HG03457 (cell line): Measurements from ENCODE around the gene FGF19.
"Not testable (repeated sequence)": the region's sequence is repeated elsewhere in the genome, so short reads cannot be mapped to it uniquely, and the experiment has no call there.

Source experiments
- ATAC-seq: cut with Tn5 transposase; IDR thresholded peaks from one replicate; pipeline ENCODE4 v1.9.1; 2021; ENCODE audit warnings: moderate number of reproducible peaks; ENCODE audit not compliant: unreplicated experiment

The FGF19 gene

DNA sequence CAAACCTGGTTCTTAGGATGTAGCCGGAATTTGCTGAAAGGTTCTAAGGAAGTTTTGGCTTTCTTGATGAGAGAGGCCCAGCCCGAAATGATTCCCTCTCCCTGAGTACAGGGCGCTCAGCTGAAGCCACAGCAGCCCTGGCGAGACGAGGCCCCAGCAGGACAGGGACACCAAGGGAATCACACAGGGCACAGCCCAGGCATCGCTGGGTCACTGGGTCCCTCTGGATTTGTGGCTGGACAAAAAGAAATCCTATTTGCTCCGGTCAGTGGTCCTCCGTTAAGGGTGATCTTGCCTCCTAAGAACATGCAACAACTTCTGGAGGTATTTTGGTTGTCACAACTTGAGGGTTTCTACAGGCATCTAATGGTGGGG lies 6.4 kb downstream of the FGF19 start:
- ATAC-seq = no peak

DNA sequence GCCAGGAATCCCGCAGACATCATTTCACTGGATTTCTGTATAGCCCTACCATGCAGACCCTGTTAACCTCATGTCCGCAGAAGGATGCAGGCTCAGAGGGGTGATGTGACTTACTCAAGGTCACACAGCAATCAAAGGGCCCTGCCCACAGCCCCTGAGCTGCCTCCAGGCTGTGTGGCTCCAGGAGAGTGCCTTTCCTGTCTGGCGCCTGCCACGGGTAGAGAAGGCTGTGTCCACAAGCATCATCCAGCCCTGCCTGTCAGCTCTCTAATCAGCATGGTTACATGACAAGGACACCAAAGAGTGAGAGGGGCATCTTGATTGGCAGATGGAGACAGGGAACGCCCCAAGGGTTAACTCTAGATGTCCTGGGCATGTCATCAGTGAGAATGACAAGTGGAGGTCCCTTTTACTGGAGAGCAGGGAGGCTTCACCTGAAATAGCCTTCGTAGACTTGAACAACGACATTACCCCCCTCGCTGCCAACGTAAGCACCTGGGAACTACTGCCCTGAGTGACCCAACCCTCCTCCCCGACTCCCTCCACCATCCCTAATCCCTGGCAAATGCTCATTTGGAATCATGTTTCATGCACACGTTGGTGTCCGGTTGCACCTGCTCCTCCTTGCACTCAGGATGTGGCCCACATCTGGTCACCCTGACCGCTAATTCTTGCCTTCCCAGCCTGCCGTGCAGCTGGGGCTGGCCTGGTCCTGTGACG lies 6.9 kb downstream of the FGF19 start:
- ATAC-seq = no peak

GRCh38 chr11:69695995-69696394 lies 7.8 kb downstream of the FGF19 start:
- not testable (repeated sequence) for ATAC-seq

- no peak for ATAC-seq
Observed at GRCh38 chr11:69695581-69695980, 8.2 kb downstream of the FGF19 start.

- ATAC-seq = no peak
Observed at GRCh38 chr11:69694781-69695180, 9.0 kb downstream of the FGF19 start.

DNA sequence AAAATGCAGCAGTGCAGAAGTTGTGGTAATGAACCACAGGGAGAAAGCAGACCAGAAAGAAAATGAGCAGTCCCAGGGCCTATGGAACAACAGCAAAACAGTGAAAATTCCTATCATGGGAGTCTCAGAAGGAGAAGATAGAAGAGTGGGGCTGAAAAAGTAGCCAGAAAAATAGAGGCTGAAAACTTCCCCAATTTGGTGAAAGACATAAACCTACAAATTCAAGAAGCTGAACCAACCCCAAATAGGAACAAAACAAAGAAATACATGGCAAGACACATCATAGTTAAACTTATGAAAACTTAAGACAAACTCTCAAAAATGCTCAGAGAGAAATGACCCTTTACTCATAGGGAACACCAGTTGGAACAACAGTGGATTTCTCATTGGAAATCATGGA lies 11.4 kb downstream of the FGF19 start:
- ATAC-seq = no peak

DNA sequence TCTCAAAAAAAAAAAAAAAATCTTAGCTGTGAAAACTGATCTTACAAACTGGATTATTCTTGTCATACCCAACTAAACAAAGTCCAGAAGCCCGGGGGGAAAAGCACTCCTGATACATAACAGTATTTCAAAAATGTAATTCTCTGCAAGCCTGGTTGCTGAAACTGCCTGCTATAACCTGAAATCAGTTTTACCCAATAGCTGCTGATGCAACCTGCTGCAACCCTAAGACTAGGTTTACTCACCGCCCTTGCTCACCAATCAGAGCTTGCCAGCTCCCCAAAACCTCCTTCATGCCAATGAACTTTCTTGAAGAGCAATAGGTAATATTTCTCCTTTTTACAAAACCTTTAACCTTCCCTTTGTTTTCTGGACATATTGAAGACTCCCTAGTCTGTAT lies 12.4 kb downstream of the FGF19 start:
- ATAC-seq = no peak

DNA sequence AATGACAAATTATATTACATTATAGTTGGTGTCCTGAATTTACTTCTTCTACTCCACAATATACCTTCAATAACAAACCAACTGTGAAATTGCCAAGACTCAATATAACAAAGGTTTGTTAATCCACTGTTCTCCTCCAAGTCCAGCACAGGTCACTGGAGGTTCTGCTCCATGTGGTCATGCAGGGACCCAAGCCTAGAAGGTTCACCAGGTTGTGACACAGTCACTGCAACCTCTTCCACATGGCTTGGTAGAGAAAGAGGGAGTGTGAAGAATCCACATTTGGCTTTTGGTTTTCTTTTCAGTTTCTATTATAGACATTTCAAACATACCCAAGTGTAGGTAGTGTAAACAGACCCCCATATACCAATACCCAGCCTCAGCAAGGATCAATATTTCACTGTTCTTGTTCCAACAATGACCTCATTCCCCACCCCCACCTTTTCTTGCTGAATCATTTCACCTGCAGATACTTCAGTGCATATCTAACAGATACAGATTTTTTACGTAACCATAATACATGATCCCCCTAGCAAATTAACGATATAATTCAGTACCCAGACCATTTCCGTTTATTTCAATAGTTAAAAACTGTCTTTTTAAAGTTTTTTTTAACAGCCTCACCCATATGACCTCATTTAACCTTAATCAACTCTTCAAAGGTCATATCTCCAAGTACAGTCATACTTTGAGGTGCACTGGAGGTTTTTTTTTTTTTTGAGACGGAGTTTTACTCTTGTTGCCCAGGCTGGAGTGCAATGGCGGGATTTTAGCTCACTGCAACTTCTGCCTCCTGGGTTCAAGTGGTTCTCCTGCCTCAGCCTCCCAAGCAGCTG lies 14.1 kb downstream of the FGF19 start:
- no peak for ATAC-seq

- not testable (repeated sequence) for ATAC-seq
Observed at GRCh38 chr11:69687969-69688771, 15.7 kb downstream of the FGF19 start.

- ATAC-seq = no peak
Observed at GRCh38 chr11:69686856-69687255, 17.0 kb downstream of the FGF19 start.

GRCh38 chr11:69686452-69686851 lies 17.4 kb downstream of the FGF19 start:
- no peak for ATAC-seq

- no peak for ATAC-seq
Observed at GRCh38 chr11:69685348-69685747, 18.5 kb downstream of the FGF19 start.

DNA sequence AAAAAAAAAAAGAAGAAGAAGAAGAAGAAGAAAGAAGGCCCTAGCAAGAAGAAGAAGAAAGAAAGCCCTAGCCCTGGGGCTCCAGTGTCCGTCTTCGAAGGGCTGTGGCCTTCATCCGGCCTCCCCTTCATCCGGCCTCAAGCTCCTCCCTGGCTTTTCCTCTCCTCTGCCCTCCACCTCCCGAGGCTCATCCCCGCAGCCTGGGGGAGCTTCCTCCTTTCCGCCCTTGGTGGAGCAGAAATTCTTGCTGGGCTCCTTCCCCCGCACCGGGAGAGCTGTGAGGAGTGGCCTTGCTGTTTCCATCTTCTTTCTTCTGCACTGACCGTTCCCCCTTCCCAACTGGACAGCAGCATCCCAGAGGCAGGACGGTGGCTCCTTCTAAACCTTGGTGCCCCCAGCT lies 19.2 kb downstream of the FGF19 start:
- no peak for ATAC-seq

GRCh38 chr11:69683764-69684333 lies 20.0 kb downstream of the FGF19 start:
- no peak for ATAC-seq

DNA sequence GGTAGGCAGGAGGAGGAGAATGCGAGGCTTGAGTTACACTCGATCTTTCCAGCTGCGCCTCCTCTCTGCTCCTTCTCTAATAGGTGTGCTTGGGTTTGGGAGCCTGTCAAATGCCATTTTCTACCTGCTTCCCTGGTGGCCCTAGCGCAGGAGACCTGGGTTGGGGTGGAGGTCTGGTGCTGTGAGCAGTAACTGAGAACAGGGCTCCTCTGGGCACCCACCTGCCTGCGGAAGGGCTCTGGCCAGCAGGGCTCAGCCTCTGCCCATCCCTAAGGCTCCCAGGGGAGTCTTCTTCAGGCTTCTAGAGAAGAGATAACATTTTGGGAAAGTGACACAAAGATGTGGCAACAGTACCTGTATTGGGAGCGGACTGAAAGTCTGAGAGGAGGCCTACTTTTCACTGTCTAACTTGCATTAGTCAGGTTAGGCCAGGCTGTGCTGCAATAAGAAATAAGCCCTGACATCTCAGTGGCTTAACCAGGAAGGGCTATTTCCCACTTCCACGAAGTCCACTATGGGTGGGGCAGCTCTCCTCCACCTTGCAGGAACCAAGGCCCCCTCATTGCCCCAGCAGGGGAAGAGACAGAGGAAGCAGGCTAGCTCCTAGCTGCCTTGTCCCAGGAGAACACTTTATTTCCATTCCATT lies 21.0 kb downstream of the FGF19 start:
- ATAC-seq = no peak

DNA sequence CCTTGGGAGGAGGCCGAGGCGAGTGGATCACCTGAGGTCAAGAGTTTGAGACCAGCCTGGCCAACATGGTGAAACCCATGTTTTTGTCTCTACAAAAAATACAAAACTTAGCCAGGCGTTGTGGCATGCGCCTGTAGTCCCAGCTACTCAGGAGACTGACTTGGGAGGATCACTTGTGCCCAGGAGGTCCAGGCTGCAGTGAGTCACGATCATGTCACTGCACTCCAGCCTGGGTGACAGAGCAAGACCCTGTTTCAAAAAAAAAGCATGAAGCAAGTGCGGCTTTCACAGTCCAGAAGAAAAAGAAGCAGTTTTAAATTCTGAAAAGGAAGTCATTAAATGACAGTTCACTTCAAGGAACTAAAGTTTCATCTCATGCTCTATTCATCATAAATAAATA lies 21.6 kb downstream of the FGF19 start:
- no peak for ATAC-seq

DNA sequence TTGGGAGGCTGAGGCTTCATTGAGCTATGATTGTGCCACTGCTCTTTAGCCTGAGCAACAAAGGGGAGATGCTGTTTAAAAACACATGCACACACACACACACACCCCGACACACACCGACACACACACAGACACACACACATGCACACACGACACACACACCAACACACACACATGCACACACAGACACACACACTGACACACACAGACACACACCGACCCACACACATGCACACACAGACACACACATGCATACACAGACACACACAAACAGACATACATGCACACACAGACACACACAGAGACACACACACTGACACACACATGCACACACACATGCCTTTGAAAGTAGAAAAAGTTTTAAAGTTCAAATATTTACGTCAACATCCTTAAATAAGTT lies 23.1 kb downstream of the FGF19 start:
- no peak for ATAC-seq

GRCh38 chr11:69677749-69678148 lies 26.1 kb downstream of the FGF19 start:
- ATAC-seq = no peak

GRCh38 chr11:69674886-69675714 lies 28.7 kb downstream of the FGF19 start, which contains the start of gene LTO1:
LTO1 (minus strand) TSS chr11:69675353; CDS start chr11:69675239, 114 bp downstream.
- peak; percentile 46 for ATAC-seq
